Raji (cell line): Measurements from ENCODE around the gene OR52B2.

Experiments
- POLR2A ChIP-seq: IDR thresholded peaks from 2 replicates; pipeline ENCODE4 v1.6.1; 2011; ENCODE audit warnings: low read depth, low read length, control low read depth; ENCODE audit not compliant: insufficient read depth

OR52B2 gene

DNA sequence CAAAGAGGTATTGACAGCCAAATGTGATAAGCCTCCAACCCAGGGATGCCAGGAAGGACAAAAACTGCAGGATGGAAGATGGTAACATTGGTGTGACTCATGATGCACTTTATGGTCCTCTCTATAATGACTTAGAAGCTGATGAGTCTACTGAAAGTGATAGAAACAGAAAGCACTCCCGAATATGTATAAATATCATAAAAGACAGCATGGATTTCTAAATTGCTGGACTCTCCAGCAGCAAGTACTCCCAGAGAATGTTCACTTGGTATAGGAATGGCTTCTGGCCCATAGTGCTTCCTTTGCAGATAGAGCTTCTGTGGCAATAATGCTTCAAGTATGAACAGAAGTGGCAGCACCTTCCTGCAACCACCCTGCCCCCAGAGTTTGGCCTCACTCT is at the start of gene OR52B2:
Gene OR52B2 (minus strand): TSS at position 101 of the 400 bp plus-strand sequence. CDS start 0 bp downstream, at position 101.
- TF ChIP-seq POLR2A, result no peak

DNA sequence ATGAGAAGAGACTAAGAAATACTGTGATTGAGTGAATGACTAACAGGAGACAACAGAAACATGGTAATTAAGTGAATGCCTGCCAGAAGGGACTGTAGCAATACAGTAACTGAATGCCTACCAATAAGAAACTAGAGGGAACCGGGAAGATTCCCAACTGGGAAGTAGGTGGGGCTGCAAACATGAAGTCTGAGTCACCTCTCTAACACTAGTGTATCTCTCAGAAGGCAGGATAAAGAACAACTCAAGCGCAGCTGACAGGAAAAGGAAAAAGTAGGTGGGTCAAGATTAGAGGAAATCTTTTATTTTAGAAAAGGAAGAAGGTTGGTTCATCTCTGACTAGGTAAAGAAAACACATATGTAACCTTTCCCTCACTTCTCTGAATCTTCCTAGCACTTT is 49.2 kb upstream of the OR52B2 start:
- TF ChIP-seq POLR2A, result no peak

DNA sequence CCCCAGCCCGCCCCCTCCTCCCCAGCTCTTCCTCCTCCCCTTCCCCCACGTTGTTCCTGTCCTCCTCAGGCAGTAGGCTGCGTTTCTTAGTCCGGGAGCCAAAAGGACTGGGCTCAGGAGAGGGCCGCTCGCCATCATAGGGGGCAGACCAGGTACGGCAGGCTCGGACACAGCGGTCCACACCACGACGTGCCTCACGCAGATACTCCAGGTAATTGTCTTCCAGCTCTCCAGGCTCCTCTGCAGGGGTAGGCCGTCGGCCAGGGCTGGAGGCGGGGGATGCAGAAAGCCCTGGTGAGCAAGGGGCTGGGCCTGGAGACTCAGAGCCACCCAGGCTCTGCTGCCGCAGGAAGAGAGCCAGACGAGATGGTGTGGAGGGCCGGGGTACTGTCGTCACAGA is 47.6 kb upstream of the OR52B2 start:
- no peak for TF ChIP-seq POLR2A

DNA sequence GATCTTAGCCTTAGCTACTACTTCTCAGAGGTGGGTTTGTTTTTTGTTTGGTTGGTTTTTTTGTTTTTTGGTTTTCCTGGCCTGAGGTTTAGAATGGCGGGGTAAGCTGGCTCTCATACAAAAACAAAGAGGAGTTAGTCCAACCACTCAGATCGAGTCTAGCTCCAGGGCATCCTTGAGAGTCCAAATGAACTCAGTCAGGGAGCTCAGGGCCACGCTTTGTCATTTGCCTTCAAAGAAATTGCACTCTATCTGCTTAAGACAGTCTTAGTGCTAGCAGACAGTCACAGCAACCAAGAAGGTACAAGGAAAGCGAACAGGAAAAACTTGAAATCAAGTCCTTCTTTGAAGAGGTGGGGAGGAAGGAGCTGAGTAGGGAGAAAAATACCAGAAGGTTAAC is 46.4 kb upstream of the OR52B2 start:
- no peak for TF ChIP-seq POLR2A

DNA sequence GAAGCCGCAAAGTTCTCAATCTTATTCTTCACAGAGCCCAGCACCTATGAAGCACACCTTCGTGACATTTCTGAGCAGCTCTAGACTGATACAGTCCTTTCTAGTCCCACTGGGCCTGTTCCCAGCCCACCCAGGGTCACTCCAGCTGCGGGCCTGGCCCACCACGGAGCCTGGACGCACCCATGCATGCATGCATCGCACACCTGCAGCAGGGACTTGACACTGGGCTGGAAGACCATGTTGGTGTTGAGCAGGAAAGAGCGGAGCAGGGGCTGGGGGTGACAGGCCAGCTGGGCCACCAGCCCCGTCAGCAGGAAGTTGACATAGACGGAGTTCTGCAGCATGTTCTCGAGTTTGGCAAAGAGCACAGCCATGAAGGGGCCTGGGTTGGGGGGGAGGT is 44.4 kb upstream of the OR52B2 start:
- no peak for TF ChIP-seq POLR2A

DNA sequence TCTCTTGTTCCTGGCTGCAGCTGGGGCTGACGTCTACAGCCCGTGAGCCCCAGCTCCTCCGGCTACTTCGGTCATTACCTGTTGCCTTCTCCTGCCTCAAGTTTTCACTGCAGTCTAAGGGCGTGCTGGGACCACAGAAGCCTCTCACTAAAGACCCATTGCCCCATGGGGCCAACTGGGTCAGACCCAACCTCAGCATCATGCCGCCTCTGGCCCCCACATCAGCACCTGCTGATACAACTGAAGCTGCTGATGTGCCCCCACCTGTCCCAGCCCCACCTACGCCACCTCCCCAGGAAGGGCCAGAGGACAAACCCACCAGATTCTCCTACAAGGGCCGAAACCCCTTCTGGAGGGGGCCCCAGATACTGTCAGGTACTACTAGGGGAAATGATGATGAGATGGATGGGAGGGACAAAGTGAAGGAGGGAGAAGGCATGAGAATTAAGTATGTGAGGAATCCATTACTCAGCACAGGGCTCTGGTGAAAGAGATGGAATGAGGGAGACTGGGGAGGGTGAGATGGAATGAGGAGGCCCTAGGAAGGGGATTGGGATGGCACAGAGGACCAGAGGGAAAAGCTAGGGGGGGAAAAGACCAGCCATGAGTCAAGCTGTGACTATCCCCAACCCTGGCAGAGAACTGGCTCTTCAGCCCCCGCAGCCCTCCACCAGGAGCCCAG is 40.3 kb upstream of the OR52B2 start:
- no peak for TF ChIP-seq POLR2A

DNA sequence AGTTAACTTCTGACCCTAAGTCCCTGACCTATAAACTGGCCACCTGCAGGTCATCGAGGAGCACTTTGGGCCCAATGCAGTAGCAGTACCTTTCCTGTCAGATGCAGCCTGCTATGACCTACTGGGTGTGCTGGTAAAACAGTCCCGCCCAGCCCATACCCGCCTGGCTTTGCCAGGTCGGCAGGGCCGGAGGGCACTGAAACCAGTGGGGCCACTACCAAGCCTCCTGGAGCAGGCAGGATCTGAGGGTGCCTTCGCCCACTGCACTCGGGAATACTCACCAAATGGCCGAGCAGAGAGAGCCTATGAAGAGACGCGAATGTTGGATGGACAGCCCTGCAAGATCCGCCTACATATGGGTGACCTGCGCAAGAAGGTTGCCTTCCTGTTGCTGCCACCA is 39.7 kb upstream of the OR52B2 start:
- TF ChIP-seq POLR2A, result no peak

DNA sequence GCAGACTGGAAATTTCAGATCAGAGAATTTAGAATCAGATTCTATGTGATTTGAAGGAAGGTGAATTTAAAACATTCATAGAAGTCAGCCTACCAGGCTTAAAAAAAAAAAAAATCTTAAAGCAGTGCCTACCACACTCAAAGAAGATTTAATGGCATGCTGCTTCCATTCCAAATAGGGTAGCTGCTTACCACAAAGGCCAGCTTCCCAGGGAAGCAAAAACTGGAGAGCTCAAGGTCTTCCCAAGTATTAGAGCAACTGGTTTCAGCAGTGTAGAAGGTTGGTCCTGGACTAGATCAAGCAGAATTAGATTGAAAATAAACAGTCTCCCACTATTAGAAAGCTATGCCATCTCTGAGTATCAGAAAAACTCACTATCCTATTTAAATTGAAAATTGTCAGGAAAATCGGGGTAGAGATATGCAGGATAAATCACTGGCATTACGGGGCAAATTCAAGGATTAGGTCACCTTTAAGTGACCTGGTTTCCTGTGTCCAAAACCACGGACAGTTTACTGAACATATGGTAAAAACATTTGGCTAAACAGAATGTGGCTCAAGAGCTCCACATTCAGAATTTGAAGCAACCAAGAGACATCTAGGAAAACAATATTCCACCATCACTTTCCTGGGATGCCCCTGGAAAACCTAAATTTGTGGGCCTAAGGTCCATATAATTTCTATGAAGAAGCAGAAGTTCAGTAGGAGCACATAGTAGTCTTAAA is 36.5 kb upstream of the OR52B2 start:
- TF ChIP-seq POLR2A, result no peak

DNA sequence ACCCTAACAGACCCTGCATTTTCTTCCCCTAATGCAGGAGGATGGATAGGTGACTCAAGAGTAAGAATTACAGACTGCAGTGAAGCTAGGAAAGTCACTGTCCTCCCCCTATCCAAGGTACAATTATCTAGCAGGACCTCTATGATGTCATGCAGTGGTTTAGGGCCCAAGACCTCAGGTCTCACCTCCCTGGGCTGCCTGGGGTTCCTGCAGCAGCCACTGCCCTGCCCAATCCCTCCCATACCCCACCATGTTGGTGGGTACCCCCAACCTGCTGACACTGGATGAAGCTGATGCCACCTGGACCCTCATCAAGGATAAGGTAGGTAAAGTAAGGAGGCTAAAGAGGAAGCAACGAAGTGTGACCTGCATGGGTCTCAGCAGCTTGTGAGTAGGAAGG is 35.2 kb upstream of the OR52B2 start, which contains the start of gene C11orf42:
Gene C11orf42 (plus strand): TSS at position 192 of the 400 bp plus-strand sequence. CDS start 59 bp downstream, at position 251.
- TF ChIP-seq POLR2A, result no peak

DNA sequence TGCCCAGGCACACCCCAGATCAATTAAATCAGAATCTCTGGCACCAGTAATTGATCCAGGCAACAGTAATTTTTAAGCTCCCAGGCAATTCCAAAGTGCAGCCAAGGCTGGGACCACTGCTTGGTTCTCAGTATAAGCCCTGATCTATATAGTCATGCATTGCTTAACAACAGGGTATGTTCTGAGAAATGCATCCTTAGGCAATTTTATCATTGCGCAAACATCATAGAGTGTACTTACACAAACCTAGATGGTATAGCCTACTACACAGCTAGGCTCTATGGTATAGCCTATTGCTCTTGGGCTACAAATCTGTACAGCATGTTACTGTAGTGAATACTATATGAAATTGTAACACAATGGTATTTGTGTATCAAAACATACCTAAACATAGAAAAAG is 34.6 kb upstream of the OR52B2 start:
- TF ChIP-seq POLR2A, result no peak

DNA sequence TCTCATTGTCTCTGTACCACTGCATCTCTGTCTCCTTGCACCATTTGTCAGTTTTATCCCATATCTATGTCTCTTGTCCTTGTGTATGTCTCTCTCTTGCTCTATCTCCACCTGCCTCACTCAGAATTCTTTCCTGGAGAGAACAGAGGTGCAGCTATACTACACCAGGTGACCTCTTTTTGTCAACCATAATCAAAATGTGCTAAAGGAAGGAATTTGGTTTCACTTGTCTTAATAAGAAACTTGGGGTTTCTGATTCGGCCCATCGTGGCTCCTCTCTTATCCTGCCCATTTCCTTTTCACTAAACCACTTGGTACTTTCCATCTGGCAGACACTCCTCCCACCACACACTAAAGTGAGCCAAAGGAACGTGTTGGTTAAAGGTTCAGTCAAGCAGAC is 33.2 kb upstream of the OR52B2 start:
- no peak for TF ChIP-seq POLR2A

DNA sequence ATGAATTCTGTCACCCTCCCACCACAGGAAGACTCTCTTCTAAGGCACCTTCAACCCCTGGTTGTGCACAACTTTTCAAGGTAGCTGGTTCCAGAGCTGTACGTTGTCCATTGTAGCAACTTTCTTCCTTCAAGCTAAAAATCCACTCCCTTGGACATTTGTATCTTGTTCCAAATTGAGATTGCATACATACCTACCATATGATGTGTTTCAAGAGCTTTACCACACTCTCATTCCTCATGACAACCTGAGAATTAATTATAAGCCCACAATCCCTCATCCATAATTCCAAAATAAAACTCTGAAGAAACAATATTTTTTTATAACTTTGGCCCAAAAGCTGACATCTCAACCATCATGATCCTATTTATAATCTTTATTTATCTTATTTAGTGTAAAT is 31.9 kb upstream of the OR52B2 start:
- no peak for TF ChIP-seq POLR2A

DNA sequence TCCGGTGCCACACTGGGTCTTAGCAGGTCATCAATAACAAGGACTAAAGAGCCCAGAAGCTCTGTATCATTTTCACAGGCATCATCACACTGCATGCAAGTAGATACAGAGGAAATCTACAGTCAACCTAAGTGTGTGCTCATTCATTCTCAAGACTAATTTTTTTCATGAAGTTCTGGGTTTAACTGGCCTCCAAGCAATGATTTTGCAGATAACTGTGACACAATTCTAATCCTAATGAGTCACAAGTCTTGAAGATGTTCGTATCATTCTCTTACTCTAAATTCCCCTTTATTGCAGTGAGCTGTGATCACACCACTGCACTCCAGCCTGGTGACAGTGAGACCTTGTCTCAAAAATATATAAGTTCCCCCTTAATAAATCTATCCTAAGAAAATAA is 31.4 kb upstream of the OR52B2 start:
- no peak for TF ChIP-seq POLR2A

DNA sequence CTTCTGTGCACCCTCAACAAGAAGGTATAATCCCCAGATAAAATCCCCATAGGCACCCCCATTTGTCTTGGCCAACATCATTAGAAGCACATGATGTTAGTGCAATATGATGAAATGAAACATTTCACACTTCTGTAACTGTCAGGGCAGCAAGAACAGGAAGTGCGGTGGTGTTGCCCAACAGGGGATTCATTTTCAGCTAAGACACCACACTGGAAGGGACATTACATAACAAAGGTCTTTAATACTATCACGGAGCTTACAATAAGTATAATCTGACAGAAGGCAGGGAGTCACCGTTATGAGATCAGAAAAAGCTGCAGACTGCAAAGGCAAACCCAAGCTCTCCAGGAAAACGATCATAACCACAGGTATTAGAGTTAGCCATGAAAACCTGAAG is 30.8 kb upstream of the OR52B2 start:
- no peak for TF ChIP-seq POLR2A

DNA sequence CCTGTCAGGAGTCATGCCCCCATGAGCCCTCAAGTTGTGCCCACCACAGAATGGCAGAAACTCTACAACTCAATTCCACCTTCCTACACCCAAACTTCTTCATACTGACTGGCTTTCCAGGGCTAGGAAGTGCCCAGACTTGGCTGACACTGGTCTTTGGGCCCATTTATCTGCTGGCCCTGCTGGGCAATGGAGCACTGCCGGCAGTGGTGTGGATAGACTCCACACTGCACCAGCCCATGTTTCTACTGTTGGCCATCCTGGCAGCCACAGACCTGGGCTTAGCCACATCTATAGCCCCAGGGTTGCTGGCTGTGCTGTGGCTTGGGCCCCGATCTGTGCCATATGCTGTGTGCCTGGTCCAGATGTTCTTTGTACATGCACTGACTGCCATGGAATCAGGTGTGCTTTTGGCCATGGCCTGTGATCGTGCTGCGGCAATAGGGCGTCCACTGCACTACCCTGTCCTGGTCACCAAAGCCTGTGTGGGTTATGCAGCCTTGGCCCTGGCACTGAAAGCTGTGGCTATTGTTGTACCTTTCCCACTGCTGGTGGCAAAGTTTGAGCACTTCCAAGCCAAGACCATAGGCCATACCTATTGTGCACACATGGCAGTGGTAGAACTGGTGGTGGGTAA is 29.2 kb upstream of the OR52B2 start, which contains the start of gene OR52W1:
Gene OR52W1 (plus strand): TSS at position 51 of the 637 bp plus-strand sequence. CDS start 0 bp downstream, at position 51.
- no peak for TF ChIP-seq POLR2A
